ENCODE results near the gene BEX2. TPM values are rescaled to one million over a fixed set of nuclear protein-coding genes. Genes with fewer than 3 reads are reported as not detected.
"Not testable (repeated sequence)": the region's sequence is repeated elsewhere in the genome, so short reads cannot be mapped to it uniquely, and the experiment has no call there.

Gene BEX2
- total RNA-seq, 1 experiment from 2014 or later, result 45.4 TPM

DNA sequence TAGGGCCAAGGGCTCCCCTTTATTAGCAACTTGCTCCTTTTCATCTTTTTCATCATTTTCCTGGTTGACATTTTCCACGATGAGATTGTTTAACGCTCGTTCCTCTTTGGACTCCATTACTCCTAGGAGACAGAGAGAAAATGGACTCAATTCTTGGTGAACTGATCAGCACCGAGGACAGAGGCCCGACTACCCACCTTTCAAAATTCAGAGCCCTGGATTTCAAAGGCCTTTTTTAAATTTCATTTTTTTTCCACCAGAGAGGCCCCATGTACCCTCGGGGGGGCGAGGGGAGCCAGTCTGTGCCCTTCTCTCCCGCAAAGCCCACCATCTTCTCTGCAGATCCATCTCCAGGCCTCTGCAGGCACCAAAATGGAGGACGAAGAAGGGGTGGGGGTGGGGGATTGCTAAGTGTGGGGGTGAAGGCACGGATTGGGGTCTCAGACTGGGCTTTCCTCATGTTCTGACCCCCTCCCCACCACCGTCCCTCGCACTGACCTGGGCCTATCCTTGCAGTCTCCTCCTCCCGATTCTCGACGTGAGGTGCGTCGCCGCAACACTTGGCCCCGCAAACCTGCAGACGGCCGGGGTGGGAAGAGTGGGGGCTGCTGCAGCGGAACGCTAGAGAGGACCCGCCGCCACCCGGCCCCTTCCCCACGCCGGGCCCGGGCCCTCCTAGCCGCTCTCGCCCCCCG, 783 bp downstream of the BEX2 start:
- Histone ChIP-seq H3K27me3 (ENCODE audit: control insufficient read depth, insufficient read depth, low read length) (no peaks in the 10 kb centered on the region; the same call in 1 of the 2 replicates), H3K36me3 (replicated peaks; ENCODE audit: control insufficient read depth, insufficient read depth, low read length) (no peaks in the 10 kb centered on the region; the same call in 1 of the 2 replicates), H3K4me3 (ENCODE audit: insufficient read depth, low read depth, low read length) (peak overlapping the region; percentile 84)
- no peak for DNase-seq

DNA sequence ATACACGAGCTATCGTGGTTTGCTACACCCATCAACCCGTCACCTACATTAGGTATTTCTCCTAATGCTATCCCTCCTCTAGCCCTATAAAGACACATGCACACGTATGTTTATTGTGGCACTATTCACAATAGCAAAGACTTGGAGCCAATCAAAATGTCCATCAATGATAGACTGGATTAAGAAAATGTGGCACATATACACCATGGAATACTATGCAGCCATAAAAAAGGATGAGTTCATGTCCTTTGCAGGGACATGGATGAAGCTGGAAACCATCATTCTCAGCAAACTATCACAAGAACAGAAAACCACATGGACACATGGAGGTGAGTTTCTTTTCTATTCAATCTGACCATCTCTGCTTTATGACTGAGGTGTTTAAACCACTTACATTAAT, 5.1 kb downstream of the BEX2 start:
- not testable (repeated sequence) for H3K4me3 ChIP-seq (ENCODE audit: insufficient read depth, low read depth, low read length); H3K27me3 ChIP-seq (ENCODE audit: control insufficient read depth, insufficient read depth, low read length); DNase-seq; H3K36me3 ChIP-seq (replicated peaks; ENCODE audit: control insufficient read depth, insufficient read depth, low read length)

DNA sequence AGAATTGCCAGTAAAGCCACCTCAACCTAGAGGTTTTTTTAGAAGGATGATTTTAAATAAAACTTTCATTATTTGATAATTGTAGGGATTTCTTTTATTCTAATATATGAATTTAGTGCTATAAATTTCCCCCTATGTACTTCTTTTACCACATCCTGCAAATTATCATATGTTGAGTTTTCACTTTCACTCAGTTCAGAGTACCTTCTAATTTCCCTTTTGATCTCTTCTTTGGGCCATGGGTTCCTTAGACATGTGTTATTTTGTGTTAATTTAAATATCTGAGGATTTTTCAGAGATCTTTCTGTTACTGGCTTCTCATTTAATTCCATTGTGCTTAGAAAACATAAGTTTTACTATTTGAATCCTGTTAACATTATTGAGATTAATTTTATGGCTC, 6.1 kb downstream of the BEX2 start:
- Histone ChIP-seq H3K36me3 (replicated peaks; ENCODE audit: control insufficient read depth, insufficient read depth, low read length) (no peaks in the 10 kb centered on the region; the same call in 1 of the 2 replicates), H3K27me3 (ENCODE audit: control insufficient read depth, insufficient read depth, low read length) (no peaks in the 10 kb centered on the region; the same call in 1 of the 2 replicates), H3K4me3 (ENCODE audit: insufficient read depth, low read depth, low read length) (no peak overlapping the region)
- DNase-seq, result no peak

DNA sequence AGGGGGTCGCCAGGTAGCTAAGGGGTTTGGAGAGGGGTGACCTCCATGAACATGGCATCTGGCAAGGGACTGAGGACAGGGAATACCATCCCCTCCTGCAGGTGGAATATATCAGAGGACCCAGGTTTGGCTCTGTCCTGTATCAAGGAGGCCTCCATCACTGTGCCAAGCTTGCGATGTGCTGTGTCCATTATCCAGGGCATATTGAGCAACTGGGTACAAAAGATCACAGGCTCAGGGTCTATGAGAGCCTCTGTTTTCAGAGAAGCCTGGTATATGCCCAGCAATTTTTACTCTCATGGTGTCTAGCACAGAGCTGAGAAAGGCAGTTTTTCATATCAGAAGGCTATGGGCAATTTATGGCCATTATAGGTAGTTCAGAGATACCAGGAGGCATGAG, 17.7 kb downstream of the BEX2 start:
- peaks cover 5% of the 10 kb centered on the region for H3K27me3 ChIP-seq (ENCODE audit: control insufficient read depth, insufficient read depth, low read length)
- H3K4me3 ChIP-seq (ENCODE audit: insufficient read depth, low read depth, low read length), result no peak overlapping the region
- no peaks in the 10 kb centered on the region for H3K36me3 ChIP-seq (replicated peaks; ENCODE audit: control insufficient read depth, insufficient read depth, low read length)
- DNase-seq, result no peak

DNA sequence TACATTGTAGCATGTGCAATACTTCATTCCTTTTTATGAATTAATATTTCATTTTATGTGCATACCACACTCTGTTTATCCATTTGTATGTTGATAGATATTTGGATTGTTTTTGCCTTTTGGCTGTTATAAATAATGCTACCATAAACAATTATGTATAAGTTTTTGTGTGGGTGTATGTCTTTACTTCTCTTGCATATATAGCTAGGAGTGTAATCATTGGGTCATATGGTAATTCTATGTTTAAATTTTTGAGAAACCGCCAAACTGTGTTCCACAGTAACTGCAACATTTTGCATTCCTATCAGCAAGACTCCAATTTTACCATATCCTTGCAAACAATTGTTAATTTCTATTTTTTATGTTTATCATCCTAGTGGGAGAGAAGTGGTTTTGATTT, 31.2 kb downstream of the BEX2 start:
- no peaks in the 10 kb centered on the region; the same call in 1 of the 2 replicates for H3K36me3 ChIP-seq (replicated peaks; ENCODE audit: control insufficient read depth, insufficient read depth, low read length)
- H3K27me3 ChIP-seq (ENCODE audit: control insufficient read depth, insufficient read depth, low read length), result peaks cover 34% of the 10 kb centered on the region
- no peak overlapping the region for H3K4me3 ChIP-seq (ENCODE audit: insufficient read depth, low read depth, low read length)
- DNase-seq, result no peak

DNA sequence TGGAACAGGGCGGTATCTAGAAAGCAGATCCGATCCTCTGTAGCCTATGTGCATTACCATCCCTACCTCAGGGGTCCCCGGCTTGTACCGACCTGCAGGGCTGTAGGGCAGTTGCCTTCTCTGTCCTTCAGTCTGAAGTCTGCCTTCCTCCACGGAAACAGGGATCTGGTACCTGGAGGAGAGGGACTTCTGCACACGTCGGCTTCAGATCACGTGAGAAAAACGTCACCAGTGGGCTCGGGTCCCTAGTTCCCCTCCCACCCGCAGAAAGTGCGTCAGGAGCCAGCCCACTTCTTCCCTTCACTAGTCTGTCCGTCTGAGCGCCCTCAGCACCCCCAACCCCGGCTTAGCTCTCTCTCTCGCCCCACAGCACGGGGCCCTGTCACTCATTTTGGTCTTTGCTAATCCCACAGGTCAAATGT, 34.2 kb downstream of the BEX2 start, which contains the start of gene TCEAL5:
Gene TCEAL5 (minus strand): TSS at position 170 of the 422 bp plus-strand sequence. CDS start 2,187 bp downstream, outside the sequence.
- H3K27me3 ChIP-seq (ENCODE audit: control insufficient read depth, insufficient read depth, low read length), result peaks cover 37% of the 10 kb centered on the region
- peak within 1 kb of the TSS; percentile 50 for H3K4me3 ChIP-seq (ENCODE audit: insufficient read depth, low read depth, low read length)
- DNase-seq, result peak; percentile 47
- H3K36me3 ChIP-seq (replicated peaks; ENCODE audit: control insufficient read depth, insufficient read depth, low read length), result no peaks in the 10 kb centered on the region; the same call in 1 of the 2 replicates

DNA sequence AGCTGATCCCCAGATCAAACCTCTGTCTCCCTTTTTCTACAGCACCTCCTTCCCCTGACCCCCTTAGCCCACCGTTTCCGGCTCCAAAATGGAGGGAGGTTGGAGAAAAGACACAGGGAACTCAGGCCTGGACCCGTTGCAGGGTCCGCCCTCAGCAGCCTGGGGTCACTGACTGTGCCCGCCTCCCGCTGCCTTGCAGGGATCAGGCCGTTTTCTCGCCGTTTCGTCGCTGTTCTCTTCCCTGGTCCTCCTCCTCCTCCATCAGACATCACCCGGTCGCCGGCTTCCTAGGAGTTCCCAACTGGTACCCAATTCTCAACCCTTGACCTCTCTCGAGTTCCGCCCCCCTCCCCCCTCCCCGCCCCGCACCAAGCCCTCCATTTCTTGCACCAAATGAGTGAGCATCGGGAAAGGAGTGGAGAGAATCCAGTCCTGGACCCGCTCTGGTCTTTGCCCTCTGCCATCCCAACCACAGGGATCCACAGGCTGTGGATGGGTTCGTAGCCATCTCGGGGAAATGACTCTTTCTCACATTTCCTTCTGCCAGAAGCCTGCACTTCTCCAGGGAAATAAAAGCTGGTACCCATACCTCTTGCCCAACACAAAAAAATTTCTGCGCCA, 34.7 kb downstream of the BEX2 start:
- H3K27me3 ChIP-seq (ENCODE audit: control insufficient read depth, insufficient read depth, low read length), result peaks cover 37% of the 10 kb centered on the region
- H3K36me3 ChIP-seq (replicated peaks; ENCODE audit: control insufficient read depth, insufficient read depth, low read length), result no peaks in the 10 kb centered on the region; the same call in 1 of the 2 replicates
- peak overlapping the region; percentile 50 for H3K4me3 ChIP-seq (ENCODE audit: insufficient read depth, low read depth, low read length)
- peak; percentile 36 for DNase-seq

DNA sequence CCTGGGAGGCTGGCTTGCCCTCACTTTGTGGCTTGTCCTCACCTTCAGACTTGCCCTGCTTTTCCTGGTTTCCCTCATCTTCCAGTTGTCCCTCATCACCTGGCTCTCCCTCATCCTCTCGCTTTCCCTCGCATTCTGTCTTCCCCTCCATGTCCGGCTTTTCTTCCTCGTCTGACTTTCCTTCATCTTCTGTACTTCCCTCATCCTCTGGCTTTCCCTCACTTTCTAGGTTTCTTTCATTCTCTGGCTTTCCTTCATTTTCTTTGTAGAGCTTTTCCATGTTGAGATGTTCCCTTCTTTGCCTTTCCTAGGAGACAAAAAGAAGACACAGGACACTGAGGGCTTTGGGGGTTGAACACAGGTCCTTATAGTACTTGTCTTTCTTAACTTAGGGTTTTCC, 36.5 kb downstream of the BEX2 start:
- Histone ChIP-seq H3K27me3 (ENCODE audit: control insufficient read depth, insufficient read depth, low read length) (peaks cover 37% of the 10 kb centered on the region), H3K36me3 (replicated peaks; ENCODE audit: control insufficient read depth, insufficient read depth, low read length) (no peaks in the 10 kb centered on the region; the same call in 1 of the 2 replicates), H3K4me3 (ENCODE audit: insufficient read depth, low read depth, low read length) (no peak overlapping the region)
- no peak for DNase-seq

Other genes starting within 250 kb of the BEX2 start
- gene BEX1, start 246.8 kb downstream of the BEX2 start, total RNA-seq (2014; rRNA removed; shearing (Covaris generic)), result 56.5 and 81.4 TPM in 2 replicates
- gene NXF3, start 217.8 kb downstream of the BEX2 start, total RNA-seq (2014; rRNA removed; shearing (Covaris generic)), result 1.1 TPM in 1 of 2 replicates, not detected in the other
- gene BEX4, start 95.9 kb downstream of the BEX2 start, total RNA-seq (2014; rRNA removed; shearing (Covaris generic)), result 79.2 and 89.6 TPM in 2 replicates
- 125 and 158 TPM in 2 replicates for gene TCEAL8, start 55.8 kb downstream of the BEX2 start, total RNA-seq (2014; rRNA removed; shearing (Covaris generic))
- gene TCEAL5, start 34.2 kb downstream of the BEX2 start, total RNA-seq (2014; rRNA removed; shearing (Covaris generic)), result 0.37 and 0.66 TPM in 2 replicates
- 4.5 and 6.5 TPM in 2 replicates for gene TCEAL7, start 19.2 kb upstream of the BEX2 start, total RNA-seq (2014; rRNA removed; shearing (Covaris generic))
- gene TCEAL9, start 45.5 kb upstream of the BEX2 start, total RNA-seq (2014; rRNA removed; shearing (Covaris generic)), result 61.7 and 90.7 TPM in 2 replicates
- gene BEX3, start 65.5 kb upstream of the BEX2 start, total RNA-seq (2014; rRNA removed; shearing (Covaris generic)), result 694 and 703 TPM in 2 replicates
- gene RAB40A, start 208.5 kb upstream of the BEX2 start, total RNA-seq (2014; rRNA removed; shearing (Covaris generic)), result 0.10 and 0.52 TPM in 2 replicates

All from H7 (cell line).